Ammon's horn (tissue), 1 donor: ENCODE measurements around the gene AP2A2.

Experiments used
- DNase-seq: peaks from one replicate; pipeline ENCODE4 v3.0.0-alpha.2; 2016; ENCODE audit warnings: low spot score

Gene AP2A2

DNA sequence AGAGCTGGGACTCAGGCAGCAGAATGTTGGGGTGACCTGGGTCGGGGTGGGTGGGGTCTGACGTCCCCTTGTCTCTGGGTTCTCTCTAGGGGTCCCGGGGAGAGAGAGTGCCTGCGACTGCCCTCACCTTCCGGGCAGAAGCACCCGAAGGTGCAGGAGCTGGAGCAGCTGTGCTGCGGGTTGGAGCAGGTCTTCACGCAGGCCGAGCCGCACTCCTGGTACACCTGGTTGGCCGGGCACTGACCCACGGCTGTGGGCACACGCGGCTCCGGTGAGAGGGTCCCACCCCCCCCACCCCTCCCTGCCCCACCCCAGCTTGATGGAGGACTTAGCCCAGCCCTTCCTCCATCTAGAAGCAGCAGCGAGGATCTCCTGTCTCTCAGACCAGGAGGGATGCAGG is 104.4 kb downstream of the AP2A2 start:
- no peak for DNase-seq

DNA sequence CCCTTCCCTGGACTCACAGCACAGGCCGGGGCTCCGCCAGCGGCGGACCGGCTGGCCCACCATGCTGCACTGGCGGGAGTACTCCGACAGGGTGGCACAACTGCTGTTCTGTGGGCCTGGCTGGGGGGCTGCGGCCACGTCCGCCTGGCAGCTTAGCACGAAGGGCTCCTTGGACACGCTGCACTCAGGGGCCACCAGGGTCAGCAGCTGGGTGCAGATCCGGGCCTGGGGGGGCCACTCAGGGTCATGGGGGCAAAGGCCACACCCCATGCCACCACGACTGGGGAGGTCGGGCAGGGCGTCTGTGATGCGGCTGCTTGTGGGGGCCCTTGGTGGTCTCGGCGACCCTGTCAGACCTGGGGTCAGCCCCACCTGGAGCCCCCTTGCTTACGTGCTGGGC is 104.9 kb downstream of the AP2A2 start:
- no peak for DNase-seq

- DNase-seq: no peak
Measured at GRCh38 chr11:1031121-1031899, 105.6 kb downstream of the AP2A2 start.

DNA sequence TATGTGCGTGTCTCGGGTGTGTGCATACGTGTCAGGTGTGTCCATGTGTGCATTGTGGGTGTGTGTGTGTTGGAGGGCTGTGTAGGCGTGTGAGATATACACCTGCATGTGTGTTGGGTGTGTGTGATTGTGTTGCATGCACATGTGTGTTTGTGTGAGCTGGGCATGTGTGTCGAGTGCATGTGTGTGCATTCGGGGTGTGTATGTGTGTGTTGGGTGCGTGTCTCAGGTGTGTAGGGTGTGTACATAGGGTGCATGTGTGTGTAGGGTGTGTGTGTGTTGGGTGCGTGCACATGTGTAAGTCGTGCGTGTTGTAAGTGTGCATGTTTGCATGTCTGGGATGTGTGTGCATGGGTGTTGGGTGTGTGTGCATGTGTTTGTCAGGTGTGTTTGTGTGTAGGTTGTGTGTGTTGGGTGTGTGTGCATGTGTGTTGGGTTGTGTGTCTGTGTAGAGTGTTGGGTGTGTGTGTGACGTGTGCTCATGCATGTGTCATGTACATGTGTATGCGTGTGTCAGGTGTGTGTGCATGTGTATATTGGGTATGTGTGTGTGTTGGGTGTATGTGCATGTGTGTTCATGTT is 106.7 kb downstream of the AP2A2 start:
- no peak for DNase-seq

- DNase-seq: no peak
Measured at GRCh38 chr11:1033016-1033798, 107.5 kb downstream of the AP2A2 start.

DNA sequence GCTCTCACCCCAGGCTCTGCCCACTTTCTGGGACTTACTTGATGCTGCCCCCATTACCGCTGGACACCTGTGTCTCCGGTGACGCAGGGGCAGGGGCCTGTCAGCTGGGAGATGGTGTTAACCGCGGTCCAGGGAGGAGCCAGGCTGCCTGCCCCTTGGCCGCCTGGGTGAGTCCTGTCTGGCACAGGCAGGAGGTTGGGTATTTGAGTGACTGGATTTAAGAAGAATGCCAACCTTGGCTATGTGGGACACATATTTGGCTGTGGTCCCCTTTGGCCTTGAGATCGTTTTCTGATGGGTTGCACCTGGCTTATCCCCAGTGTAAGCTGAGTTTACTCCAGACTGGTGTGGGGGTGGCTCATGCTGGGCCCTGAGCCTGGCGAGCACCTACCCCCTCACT is 108.3 kb downstream of the AP2A2 start:
- no peak for DNase-seq

- DNase-seq: no peak
Measured at GRCh38 chr11:1034456-1035295, 109.0 kb downstream of the AP2A2 start.

GRCh38 chr11:1035577-1036283 is 110.1 kb downstream of the AP2A2 start:
- DNase-seq: no peak

GRCh38 chr11:1036303-1036923 is 110.7 kb downstream of the AP2A2 start, which contains the start of gene MUC6:
MUC6 (minus strand) TSS chr11:1036718; CDS start chr11:1036655, 63 bp downstream.
- no peak for DNase-seq

DNA sequence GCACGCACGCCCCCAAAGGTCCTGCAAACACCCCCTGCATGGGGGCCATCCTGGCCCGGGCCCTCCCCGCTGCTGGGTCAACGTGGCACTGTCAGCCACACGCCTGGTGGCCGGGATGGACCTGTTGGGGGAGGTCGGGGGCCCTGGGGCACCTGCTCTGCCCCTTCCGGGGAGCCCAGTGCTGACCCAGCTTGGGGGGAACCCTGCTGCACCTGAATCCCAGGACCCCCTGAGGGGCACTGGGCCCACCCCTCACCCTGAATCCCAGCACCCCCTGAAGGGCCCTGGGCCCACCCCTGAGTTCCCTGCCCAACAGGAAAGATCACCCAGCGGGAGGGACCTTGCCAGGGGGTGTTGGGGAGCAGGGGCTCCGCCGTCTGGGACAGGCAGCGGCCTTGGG is 111.3 kb downstream of the AP2A2 start:
- DNase-seq: no peak

DNA sequence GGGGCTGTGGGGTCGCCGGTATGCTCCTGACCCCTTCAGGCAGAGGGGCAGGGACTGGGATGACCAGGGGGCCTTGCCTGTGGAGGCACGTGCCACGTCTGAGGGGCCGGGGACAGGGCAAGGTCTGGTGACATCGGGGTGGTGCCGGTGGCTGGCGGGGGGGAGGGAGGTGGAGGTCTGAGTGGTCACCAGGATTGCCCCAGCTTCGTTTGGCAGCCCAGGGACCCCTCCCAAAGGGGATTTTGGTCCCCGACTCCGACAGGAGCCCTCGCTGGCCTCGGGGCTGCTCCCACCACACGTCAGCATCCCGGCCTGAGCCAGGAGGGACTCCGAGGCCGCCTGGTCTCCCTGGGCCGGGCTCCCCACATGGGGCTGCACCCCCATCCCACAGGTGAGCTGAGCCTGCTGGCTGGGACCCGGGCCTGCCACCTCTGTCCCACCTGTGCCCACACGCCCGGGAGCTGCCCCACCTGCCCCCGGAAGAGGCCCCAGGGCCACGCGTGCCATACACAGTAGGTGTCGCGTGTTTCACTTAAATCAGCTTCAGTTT is 111.9 kb downstream of the AP2A2 start:
- no peak for DNase-seq

GRCh38 chr11:1038361-1038760 is 112.7 kb downstream of the AP2A2 start:
- no peak for DNase-seq

- DNase-seq: no peak
Measured at GRCh38 chr11:1038921-1039320, 113.3 kb downstream of the AP2A2 start.

GRCh38 chr11:1039481-1040427 is 114.1 kb downstream of the AP2A2 start:
- DNase-seq: no peak

DNA sequence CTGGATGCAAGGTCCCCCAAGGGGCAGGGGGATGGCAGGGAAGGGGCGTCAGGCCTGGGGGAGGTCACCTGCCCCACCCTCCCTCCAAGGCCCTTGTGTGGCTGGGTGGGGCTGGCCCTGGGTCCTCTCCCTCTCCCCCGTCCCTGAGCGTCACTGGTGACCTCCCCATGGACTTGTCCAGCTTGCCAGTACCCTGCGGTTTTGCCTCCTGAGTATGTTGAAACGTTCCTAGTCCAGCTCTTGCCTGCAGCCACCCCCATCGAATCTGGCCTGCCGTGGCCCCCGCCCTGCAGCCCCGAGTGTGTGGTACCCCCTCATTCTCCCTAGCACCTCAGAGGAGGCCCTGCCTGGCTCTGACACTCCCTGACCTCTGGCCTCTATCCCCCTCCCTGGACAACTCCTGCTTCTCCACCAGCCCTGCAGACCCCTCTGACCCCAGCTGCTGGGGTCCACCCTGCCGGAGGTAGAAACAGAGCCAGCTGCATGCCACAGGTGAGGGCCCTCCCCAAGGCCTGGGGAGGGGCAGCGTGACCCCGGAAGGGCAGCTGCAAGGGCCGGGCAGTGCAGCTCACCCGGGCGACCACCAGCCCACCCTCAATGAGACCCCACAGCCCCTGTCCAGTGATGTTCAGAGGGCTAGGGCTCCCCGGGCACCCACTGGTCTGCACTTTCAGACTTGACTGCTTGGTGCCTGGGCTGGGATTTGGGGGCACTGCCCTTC is 114.9 kb downstream of the AP2A2 start:
- no peak for DNase-seq

DNA sequence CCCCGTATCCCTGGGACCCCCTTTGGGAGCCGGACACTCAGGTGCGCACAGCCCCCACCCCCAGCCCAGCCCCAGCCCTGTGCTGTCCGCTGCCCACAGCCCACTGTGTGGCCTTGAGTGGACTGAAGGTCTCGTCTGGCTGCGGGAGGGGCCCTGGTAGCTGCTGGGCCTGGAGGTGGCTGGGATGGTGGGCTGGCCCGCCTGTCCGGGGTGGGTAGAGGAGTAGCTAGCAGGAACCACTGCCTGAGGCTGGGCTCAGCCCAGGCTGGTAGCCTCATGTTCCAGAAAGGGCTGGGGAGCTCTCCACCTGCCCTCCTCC is 115.4 kb downstream of the AP2A2 start:
- DNase-seq: no peak

- DNase-seq: no peak
Measured at GRCh38 chr11:1041471-1041870, 115.8 kb downstream of the AP2A2 start.

DNA sequence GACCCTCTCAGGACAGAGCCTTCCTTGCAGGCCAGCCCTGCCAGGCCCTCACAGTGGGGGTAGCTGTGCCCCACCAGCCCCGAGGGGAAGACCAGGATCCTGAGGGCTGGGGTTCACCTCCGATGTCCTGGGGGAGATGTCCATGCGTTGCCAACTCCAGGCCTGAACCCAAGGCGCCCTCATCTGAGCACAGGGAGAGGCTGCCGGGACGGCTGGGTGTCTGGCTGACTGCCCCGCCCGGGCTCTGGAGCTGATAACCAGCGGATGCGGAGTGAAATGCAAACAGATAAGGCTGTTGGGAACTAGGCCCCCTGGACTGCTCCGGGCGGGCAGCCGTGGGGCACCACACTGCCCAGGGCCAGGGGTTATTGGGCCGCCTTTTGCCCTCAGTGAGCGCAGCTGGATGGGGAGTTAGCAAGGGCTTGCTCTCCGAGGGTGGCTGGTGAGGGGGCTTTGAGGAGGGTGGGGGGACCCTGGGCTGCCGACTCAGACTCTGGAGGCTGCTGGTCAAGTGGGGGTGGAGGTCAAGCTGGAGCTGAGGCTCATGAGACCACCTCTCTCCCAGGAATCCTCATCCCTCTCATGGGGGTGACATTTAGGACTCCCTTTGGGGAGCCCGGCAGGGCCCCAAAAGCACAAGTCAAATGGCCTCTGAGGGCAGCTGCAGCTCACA is 116.4 kb downstream of the AP2A2 start:
- no peak for DNase-seq
